Neural cell (in vitro differentiated cells): ENCODE measurements around the gene TMEM131L. TPM values are rescaled to one million over a fixed set of nuclear protein-coding genes. Genes with fewer than 3 reads are reported as not detected.

Source experiments
- H2AFZ ChIP-seq: fragments of 200-600, 300-800 bp; sonication (generic), shearing (Covaris generic); 2 replicates; pipeline ENCODE4 v1.6.0; 2014; ENCODE audit warnings: low read depth, mild to moderate bottlenecking, antibody characterized with exemption, low read length, moderate library complexity
- H3F3A ChIP-seq: fragments of 200-600 bp; shearing (Covaris generic); 2 replicates; pipeline ENCODE4 v1.6.1; 2016; ENCODE audit warnings: mild to moderate bottlenecking, moderate library complexity, mixed read lengths, antibody characterized with exemption, low read length; ENCODE audit not compliant: insufficient read depth, poor library complexity, severe bottlenecking
- H3K27ac ChIP-seq: fragments of 200-600, 300-800 bp; sonication (generic), shearing (Covaris generic); 2 replicates; pipeline ENCODE4 v1.5.1; 2014; ENCODE audit warnings: mild to moderate bottlenecking, low read length, moderate library complexity
- H3K27me3 ChIP-seq: fragments of 300-800, 200-600 bp; sonication (generic), shearing (Covaris generic); 2 replicates; pipeline ENCODE4 v1.6.0; 2014; ENCODE audit warnings: mild to moderate bottlenecking, low read depth, low read length, moderate library complexity; ENCODE audit not compliant: insufficient read depth
- H3K36me3 ChIP-seq: fragments of 300-800, 200-600 bp; sonication (generic), shearing (Covaris generic); 2 replicates; pipeline ENCODE4 v1.5.1; 2014; ENCODE audit warnings: mild to moderate bottlenecking, antibody characterized with exemption, low read length, moderate library complexity; ENCODE audit not compliant: insufficient read depth
- H3K4me2 ChIP-seq: fragments of 300-800, 200-600 bp; sonication (generic), shearing (Covaris generic); 2 replicates; pipeline ENCODE4 v1.6.0; 2014; ENCODE audit warnings: mild to moderate bottlenecking, low read length
- H3K4me3 ChIP-seq: fragments of 300-800, 200-600 bp; sonication (generic), shearing (Covaris generic); 2 replicates; pipeline ENCODE4 v1.5.1; 2014; ENCODE audit warnings: mild to moderate bottlenecking, low read length, moderate library complexity
- H3K79me2 ChIP-seq: fragments of 200-600 bp; shearing (Covaris generic); replicated peaks from 2 replicates; pipeline ENCODE4 v1.6.0; 2014; ENCODE audit warnings: mild to moderate bottlenecking, low read length, moderate library complexity; ENCODE audit not compliant: insufficient read depth
- H3K9ac ChIP-seq: fragments of 300-800, 200-600 bp; sonication (generic), shearing (Covaris generic); 2 replicates; pipeline ENCODE4 v1.6.1; 2016; ENCODE audit warnings: mild to moderate bottlenecking, low read length, mixed read lengths
- H3K9me2 ChIP-seq: fragments of 200-600 bp; shearing (Covaris generic); 2 replicates; pipeline ENCODE4 v1.6.1; 2016; ENCODE audit warnings: mild to moderate bottlenecking, low read length, mixed read lengths; ENCODE audit not compliant: insufficient read depth
- H3K9me3 ChIP-seq: fragments of 200-600, 300-800 bp; sonication (generic), shearing (Covaris generic); 2 replicates; pipeline ENCODE4 v1.6.1; 2016; ENCODE audit warnings: mild to moderate bottlenecking, mixed run types, low read length, moderate library complexity, mixed read lengths
- H4K20me1 ChIP-seq: fragments of 200-600 bp; shearing (Covaris generic); 2 replicates; pipeline ENCODE4 v1.6.1; 2016; ENCODE audit warnings: mild to moderate bottlenecking, mixed run types; ENCODE audit not compliant: insufficient read depth
- EP300 ChIP-seq: fragments of 450-650 bp; conservative IDR thresholded peaks from 2 replicates; pipeline ENCODE4 v1.6.1; 2014; ENCODE audit warnings: antibody characterized with exemption, mild to moderate bottlenecking, moderate library complexity; ENCODE audit not compliant: poor library complexity, severe bottlenecking
- EZH2 ChIP-seq: fragments of 200-600, 300-800 bp; shearing (Covaris generic), sonication (generic); IDR thresholded peaks from 2 replicates; pipeline ENCODE4 v1.6.1; 2014; ENCODE audit warnings: antibody characterized with exemption, low read length, borderline replicate concordance, mild to moderate bottlenecking; ENCODE audit not compliant: insufficient read depth, poor library complexity, severe bottlenecking
- MXI1 ChIP-seq: fragments of 450-650 bp; conservative IDR thresholded peaks from 2 replicates; pipeline ENCODE4 v1.6.1; 2014; ENCODE audit warnings: antibody characterized with exemption, mild to moderate bottlenecking; ENCODE audit not compliant: poor library complexity, severe bottlenecking
- POLR2AphosphoS5 ChIP-seq: IDR thresholded peaks from 2 replicates; pipeline ENCODE4 v1.6.1; 2012
- RAD21 ChIP-seq: fragments of 450-650 bp; conservative IDR thresholded peaks from 2 replicates; pipeline ENCODE4 v1.6.1; 2014; ENCODE audit warnings: antibody characterized with exemption, mild to moderate bottlenecking, moderate library complexity
- SMC3 ChIP-seq: fragments of 450-650 bp; conservative IDR thresholded peaks from 2 replicates; pipeline ENCODE4 v1.6.1; 2014; ENCODE audit warnings: antibody characterized with exemption, mild to moderate bottlenecking, moderate library complexity; ENCODE audit not compliant: poor library complexity
- TAF1 ChIP-seq: IDR thresholded peaks from 2 replicates; pipeline ENCODE4 v1.6.1; 2012; ENCODE audit warnings: low read depth
- polyA plus RNA-seq: library from polyadenylated mRNA; depleted of rRNA; stranded (reverse); fragments of >200 nt; gene quantifications from 2 replicates; pipeline ENCODE4 v1.2.3, GENCODE V29; 2014
- TF ChIP-seq, protein P1 (sequence below): fragments of 450-650 bp; IDR thresholded peaks from 2 replicates; pipeline ENCODE4 v1.5.1; 2014; ENCODE audit warnings: antibody characterized with exemption, mild to moderate bottlenecking, moderate library complexity; ENCODE audit not compliant: poor library complexity, severe bottlenecking
- TF ChIP-seq, protein P2 (sequence below): IDR thresholded peaks from 2 replicates; pipeline ENCODE4 v1.6.1; 2012; ENCODE audit warnings: borderline replicate concordance

The TMEM131L gene
- polyA plus RNA-seq, 1 donor from 2014 or later: 11.1 TPM

DNA sequence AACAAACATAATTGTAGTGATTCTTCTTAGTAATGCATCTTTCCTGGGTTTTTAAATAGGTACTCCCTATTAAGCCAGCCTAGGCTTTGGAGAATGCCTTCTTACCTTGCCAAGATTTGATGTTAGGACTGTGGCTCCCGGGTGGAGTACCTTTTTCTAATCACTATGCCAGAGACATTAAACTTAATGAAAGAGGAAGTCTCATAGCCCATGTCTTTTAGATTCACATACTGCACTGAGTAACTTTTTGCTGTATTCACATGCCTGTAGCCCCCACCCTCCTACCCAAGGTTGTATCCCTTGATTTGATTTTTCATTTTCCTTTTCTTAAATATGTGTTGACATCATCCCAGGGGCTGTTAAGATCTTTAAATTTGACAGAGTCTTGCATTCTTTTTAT, 113.7 kb downstream of the TMEM131L start:
- Histone ChIP-seq H3K27ac (no peak overlapping the region), H3K36me3 (no peaks in the 10 kb centered on the region), H3K4me3 (no peak overlapping the region), H3K4me2 (no peak overlapping the region), H3K9me3 (no peaks in the 10 kb centered on the region), H3F3A (no peaks in the 10 kb centered on the region), H2AFZ (no peak overlapping the region), H3K9me2 (no peaks in the 10 kb centered on the region), H3K9ac (no peak overlapping the region), H3K79me2 (peaks cover 3% of the 10 kb centered on the region), H4K20me1 (no peaks in the 10 kb centered on the region), H3K27me3 (no peaks in the 10 kb centered on the region)
- TF ChIP-seq, protein P1, sequence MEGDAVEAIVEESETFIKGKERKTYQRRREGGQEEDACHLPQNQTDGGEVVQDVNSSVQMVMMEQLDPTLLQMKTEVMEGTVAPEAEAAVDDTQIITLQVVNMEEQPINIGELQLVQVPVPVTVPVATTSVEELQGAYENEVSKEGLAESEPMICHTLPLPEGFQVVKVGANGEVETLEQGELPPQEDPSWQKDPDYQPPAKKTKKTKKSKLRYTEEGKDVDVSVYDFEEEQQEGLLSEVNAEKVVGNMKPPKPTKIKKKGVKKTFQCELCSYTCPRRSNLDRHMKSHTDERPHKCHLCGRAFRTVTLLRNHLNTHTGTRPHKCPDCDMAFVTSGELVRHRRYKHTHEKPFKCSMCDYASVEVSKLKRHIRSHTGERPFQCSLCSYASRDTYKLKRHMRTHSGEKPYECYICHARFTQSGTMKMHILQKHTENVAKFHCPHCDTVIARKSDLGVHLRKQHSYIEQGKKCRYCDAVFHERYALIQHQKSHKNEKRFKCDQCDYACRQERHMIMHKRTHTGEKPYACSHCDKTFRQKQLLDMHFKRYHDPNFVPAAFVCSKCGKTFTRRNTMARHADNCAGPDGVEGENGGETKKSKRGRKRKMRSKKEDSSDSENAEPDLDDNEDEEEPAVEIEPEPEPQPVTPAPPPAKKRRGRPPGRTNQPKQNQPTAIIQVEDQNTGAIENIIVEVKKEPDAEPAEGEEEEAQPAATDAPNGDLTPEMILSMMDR: no peak
- TF ChIP-seq POLR2AphosphoS5 (no peak), MXI1 (no peak), SMC3 (no peak), EZH2 (no peak), EP300 (no peak), RAD21 (no peak), TAF1 (no peak)
- TF ChIP-seq, protein P2, sequence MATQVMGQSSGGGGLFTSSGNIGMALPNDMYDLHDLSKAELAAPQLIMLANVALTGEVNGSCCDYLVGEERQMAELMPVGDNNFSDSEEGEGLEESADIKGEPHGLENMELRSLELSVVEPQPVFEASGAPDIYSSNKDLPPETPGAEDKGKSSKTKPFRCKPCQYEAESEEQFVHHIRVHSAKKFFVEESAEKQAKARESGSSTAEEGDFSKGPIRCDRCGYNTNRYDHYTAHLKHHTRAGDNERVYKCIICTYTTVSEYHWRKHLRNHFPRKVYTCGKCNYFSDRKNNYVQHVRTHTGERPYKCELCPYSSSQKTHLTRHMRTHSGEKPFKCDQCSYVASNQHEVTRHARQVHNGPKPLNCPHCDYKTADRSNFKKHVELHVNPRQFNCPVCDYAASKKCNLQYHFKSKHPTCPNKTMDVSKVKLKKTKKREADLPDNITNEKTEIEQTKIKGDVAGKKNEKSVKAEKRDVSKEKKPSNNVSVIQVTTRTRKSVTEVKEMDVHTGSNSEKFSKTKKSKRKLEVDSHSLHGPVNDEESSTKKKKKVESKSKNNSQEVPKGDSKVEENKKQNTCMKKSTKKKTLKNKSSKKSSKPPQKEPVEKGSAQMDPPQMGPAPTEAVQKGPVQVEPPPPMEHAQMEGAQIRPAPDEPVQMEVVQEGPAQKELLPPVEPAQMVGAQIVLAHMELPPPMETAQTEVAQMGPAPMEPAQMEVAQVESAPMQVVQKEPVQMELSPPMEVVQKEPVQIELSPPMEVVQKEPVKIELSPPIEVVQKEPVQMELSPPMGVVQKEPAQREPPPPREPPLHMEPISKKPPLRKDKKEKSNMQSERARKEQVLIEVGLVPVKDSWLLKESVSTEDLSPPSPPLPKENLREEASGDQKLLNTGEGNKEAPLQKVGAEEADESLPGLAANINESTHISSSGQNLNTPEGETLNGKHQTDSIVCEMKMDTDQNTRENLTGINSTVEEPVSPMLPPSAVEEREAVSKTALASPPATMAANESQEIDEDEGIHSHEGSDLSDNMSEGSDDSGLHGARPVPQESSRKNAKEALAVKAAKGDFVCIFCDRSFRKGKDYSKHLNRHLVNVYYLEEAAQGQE: no peak

DNA sequence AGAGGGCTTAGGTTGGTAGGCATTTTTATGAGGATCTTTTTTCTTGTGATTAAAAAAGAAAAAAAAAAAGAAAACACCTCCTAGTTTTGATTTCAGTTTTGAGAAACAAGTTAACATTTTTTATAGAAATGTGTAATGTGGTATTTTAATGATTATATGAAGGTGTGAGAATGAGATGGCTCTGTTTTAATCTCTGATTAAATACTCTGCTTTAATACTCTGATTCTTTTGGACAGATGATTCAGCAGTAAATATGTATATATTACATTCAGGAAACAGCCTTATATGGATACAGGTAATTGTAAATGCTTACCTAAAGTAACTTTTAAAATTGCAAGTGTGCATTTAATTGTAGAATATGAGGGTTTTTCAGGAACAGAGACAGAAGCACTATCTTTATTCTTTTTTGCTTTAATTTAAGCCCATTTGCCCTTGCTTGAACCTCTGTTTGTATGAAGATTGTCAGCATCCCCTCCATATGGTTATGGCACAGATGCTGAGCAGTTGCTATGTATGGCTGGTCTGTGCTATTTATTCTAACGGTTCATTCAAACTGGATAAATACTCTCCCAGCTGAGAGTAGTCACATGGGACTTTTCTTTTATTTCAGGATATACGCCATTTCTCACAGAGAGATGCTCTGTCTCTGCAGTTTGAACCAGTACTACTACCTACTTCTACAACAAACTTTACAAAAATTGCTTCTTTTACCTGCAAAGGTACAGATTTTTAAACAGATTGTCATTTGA, 117.0 kb downstream of the TMEM131L start:
- no peak overlapping the region for H2AFZ ChIP-seq
- no peaks in the 10 kb centered on the region for H3F3A ChIP-seq
- no peak overlapping the region for H3K9ac ChIP-seq
- H3K9me3 ChIP-seq: no peaks in the 10 kb centered on the region
- no peaks in the 10 kb centered on the region for H3K79me2 ChIP-seq
- TF ChIP-seq SMC3 (no peak), EZH2 (no peak), EP300 (no peak), POLR2AphosphoS5 (no peak), RAD21 (no peak), TAF1 (no peak), MXI1 (no peak)
- TF ChIP-seq, protein P2: no peak
- TF ChIP-seq, protein P1: no peak
- H3K4me2 ChIP-seq: no peak overlapping the region
- no peak overlapping the region for H3K27ac ChIP-seq
- no peaks in the 10 kb centered on the region for H3K27me3 ChIP-seq
- H3K9me2 ChIP-seq: no peaks in the 10 kb centered on the region
- H3K36me3 ChIP-seq: no peaks in the 10 kb centered on the region
- no peak overlapping the region for H3K4me3 ChIP-seq
- H4K20me1 ChIP-seq: no peaks in the 10 kb centered on the region
